Upper lobe of right lung (tissue), 1 donor: ENCODE measurements around the gene ABCC6. TPM values are rescaled to one million over a fixed set of nuclear protein-coding genes. Genes with fewer than 3 reads are reported as not detected.
"Not testable (repeated sequence)": the region's sequence is repeated elsewhere in the genome, so short reads cannot be mapped to it uniquely, and the experiment has no call there.

Experiments used
- ATAC-seq: fragments of 200-7000 bp; cut with Tn5 transposase; one replicate; pipeline ENCODE4 v1.9.1; 2020; ENCODE audit warnings: mild to moderate bottlenecking, moderate library complexity
- DNase-seq: peaks from one replicate; pipeline ENCODE4 v3.0.0-alpha.2; 2020
- H3K27ac ChIP-seq: fragments of 200-600 bp; one replicate; pipeline ENCODE4 v1.8.0; 2022
- H3K27me3 ChIP-seq: fragments of 200-600 bp; one replicate; pipeline ENCODE4 v1.8.0; 2022; ENCODE audit warnings: mild to moderate bottlenecking
- H3K36me3 ChIP-seq: fragments of 200-600 bp; one replicate; pipeline ENCODE4 v1.8.0; 2022
- H3K4me1 ChIP-seq: fragments of 200-600 bp; one replicate; pipeline ENCODE4 v1.8.0; 2022
- H3K4me3 ChIP-seq: fragments of 200-600 bp; one replicate; pipeline ENCODE4 v1.8.0; 2022; ENCODE audit warnings: mild to moderate bottlenecking
- H3K9me3 ChIP-seq: fragments of 200-600 bp; one replicate; pipeline ENCODE4 v1.8.0; 2022
- intact Hi-C: fragments of 100-400 bp; cut with DNase I; formaldehyde crosslinking; loops from one replicate; pipeline ENCODE4 v1.11.0; 2022
- total RNA-seq: library from RNA; stranded (reverse); fragmentation: NEBNext Ultra II Directional; extraction: Animal tissue kit (Norgen Biotek cat#: 25700); gene quantifications from one replicate; pipeline ENCODE4 v1.2.1, GENCODE V29; 2021
- TF ChIP-seq, protein P1 (sequence below): fragments of 200-600 bp; IDR thresholded peaks from one replicate; pipeline ENCODE4 v1.8.0; 2022; ENCODE audit warnings: antibody characterized with exemption
- donor health status: DM: no; HTN: yes; CAD: no; lungs with severe emphysema.

ABCC6 gene
- total RNA-seq, 1 donor from 2014 or later = 42.5 TPM

DNA sequence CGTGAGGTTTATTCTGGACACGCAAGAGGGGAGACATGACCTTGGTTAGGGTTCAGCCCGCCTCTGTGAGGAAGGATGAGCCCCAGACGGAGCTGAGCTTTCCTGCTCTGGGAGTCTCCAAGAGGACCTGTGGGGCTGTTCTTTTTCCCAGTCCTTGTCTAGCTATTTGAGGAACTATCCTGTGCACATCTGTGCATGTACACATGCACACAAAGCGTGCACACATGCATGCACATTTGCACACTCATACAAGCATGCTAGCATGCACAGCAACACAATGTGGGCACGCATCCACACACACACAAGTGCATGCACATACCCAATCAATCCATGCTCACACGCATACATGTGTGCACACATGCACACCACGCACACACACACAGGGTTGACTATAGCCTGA, 40.4 kb downstream of the ABCC6 start:
- intact Hi-C loops = no loop called here
- Histone ChIP-seq H3K27ac (no peak overlapping the region), H3K36me3 (peaks cover 11% of the 10 kb centered on the region), H3K4me3 (no peak overlapping the region), H3K9me3 (no peaks in the 10 kb centered on the region), H3K27me3 (no peaks in the 10 kb centered on the region), H3K4me1 (no peaks in the 10 kb centered on the region)
- TF ChIP-seq, protein P1, sequence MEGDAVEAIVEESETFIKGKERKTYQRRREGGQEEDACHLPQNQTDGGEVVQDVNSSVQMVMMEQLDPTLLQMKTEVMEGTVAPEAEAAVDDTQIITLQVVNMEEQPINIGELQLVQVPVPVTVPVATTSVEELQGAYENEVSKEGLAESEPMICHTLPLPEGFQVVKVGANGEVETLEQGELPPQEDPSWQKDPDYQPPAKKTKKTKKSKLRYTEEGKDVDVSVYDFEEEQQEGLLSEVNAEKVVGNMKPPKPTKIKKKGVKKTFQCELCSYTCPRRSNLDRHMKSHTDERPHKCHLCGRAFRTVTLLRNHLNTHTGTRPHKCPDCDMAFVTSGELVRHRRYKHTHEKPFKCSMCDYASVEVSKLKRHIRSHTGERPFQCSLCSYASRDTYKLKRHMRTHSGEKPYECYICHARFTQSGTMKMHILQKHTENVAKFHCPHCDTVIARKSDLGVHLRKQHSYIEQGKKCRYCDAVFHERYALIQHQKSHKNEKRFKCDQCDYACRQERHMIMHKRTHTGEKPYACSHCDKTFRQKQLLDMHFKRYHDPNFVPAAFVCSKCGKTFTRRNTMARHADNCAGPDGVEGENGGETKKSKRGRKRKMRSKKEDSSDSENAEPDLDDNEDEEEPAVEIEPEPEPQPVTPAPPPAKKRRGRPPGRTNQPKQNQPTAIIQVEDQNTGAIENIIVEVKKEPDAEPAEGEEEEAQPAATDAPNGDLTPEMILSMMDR = no peak
- no peak for ATAC-seq
- no peak for DNase-seq

DNA sequence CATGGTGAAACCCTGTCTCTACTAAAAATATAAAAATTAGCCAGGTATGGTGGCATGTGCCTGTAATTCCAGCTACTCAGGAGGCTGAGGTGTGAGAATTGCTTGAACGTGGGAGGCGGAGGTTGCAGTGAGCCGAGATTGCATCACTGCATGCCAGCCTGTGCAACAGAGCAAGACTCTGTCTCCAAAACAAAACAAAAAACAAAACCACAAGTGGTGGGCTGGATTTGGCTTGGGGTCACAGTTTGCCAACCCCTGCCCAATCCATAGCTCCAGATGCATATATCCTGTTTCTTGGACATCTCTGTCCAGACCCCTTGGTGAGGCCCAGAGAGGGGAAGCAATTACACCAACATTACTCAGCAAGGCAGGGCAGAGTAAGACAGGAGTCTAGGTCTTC, 41.5 kb downstream of the ABCC6 start:
- H3K9me3 ChIP-seq, ATAC-seq, H3K27ac ChIP-seq, H3K4me1 ChIP-seq, H3K4me3 ChIP-seq, intact Hi-C loops, DNase-seq, H3K27me3 ChIP-seq: not testable (repeated sequence)
- peaks cover 17% of the 10 kb centered on the region for H3K36me3 ChIP-seq

DNA sequence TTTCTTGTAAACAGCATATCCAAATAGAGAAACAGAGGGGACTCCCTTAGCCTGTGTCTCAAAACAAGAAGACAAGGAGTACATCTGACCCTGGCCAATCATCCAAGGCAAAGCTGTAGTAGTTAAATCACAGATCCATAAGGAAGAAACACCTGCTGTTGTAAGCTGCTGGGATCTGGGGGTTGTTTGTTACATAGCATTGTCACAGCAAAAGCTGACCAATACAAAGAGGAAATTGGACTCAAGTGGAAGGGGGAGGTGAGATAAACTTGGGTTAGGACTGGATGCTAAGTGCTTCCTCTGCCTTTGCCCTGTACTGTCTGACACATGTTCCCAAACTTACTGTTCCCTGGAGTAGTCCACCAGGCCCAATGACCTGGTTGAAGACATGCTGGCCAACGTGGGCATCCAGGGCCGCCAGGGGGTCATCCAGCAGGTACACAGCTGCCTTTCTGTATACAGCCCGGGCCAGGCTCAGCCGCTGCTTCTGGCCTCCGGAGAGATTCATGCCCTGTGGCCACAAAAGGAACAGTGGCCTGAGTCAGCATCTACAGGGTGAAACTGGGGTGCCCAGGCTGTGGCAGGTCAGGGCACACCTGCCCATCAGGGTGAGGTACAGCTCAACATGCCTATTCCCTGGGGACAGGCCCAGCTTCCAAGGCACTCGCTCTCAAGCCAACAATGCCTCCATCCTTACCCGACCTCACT, 44.7 kb downstream of the ABCC6 start:
- intact Hi-C loops = no loop called here
- TF ChIP-seq, protein P1 = no peak
- H3K4me1 ChIP-seq = no peaks in the 10 kb centered on the region

DNA sequence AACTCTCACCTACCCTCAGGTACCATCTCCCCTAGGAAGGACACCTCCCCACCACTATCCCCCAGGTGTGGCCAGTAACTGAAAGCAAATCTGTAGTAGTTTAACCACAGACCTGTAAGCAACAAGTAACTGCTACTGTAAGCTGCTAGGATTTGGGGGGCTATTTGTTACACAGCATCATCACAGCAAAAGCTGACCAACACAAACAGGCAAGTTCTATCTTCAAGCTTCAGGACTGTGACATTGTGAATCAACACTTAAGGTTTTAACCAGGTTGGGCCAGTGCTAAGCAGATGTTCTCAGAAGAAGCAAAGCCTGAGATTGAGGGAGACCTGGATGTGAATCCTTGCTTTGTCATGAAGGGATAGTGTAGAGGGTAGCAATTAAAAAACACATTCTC, 47.0 kb downstream of the ABCC6 start:
- TF ChIP-seq, protein P1 = no peak
- intact Hi-C loops = no loop called here
- ATAC-seq (no peak), DNase-seq (no peak)
- Histone ChIP-seq H3K9me3 (no peaks in the 10 kb centered on the region), H3K4me1 (no peaks in the 10 kb centered on the region), H3K27ac (no peak overlapping the region), H3K36me3 (peaks cover 20% of the 10 kb centered on the region), H3K27me3 (no peaks in the 10 kb centered on the region), H3K4me3 (no peak overlapping the region)

More for the DNA sequence above, 44.7 kb downstream of the ABCC6 start:
- Histone ChIP-seq H3K36me3 (peaks cover 28% of the 10 kb centered on the region), H3K9me3 (no peaks in the 10 kb centered on the region), H3K27ac (no peak overlapping the region), H3K27me3 (no peaks in the 10 kb centered on the region), H3K4me3 (no peak overlapping the region)
- ATAC-seq (no peak), DNase-seq (no peak)

DNA sequence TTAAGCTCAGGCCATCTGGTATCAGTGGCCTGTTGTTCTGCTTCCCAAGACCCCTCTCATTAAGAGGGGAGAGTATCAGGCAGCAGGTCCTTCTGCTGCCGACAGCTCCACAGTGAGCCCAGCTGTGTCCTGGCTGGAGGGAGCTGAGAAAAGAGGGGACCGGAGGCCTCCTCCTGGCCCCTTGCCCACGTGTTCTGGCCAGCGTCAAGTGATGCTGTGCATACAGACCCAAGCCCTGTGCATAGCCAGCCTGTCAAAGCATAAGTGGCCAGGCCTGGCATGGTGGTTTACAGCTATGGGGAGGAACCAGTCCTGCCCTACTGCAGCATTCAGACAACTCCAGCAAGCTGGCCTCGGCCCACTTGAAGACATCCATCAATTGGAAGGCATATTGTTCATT, 48.0 kb downstream of the ABCC6 start:
- no peaks in the 10 kb centered on the region for H3K4me1 ChIP-seq
- intact Hi-C loops = no loop called here
- TF ChIP-seq, protein P1 = no peak
- no peak overlapping the region for H3K4me3 ChIP-seq
- DNase-seq = no peak
- H3K27me3 ChIP-seq = no peaks in the 10 kb centered on the region
- no peaks in the 10 kb centered on the region for H3K9me3 ChIP-seq
- ATAC-seq = no peak
- H3K27ac ChIP-seq = no peak overlapping the region
- peaks cover 29% of the 10 kb centered on the region for H3K36me3 ChIP-seq

DNA sequence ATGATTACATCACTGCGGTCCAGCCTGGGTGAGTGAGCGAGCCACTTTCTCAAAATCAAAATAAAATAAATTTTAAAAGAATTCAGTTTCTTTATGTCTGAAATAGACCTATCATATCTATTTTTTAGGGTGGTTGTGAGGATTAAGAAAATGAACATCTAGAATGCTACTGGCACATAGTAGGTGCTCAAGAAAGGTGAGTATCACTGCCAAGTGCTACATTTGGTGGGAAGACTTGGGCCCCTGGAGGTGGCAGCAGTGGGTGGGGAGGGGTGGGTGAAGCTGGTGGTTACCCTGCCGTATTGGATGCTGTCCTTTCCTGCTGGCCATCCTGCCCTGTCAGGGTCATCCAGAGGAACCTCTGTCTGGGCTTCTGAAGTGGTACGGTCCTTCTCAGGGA, 50.3 kb downstream of the ABCC6 start:
- Histone ChIP-seq H3K36me3 (peaks cover 45% of the 10 kb centered on the region), H3K27ac (no peak overlapping the region), H3K4me1 (no peaks in the 10 kb centered on the region), H3K27me3 (no peaks in the 10 kb centered on the region), H3K4me3 (no peak overlapping the region), H3K9me3 (no peaks in the 10 kb centered on the region)
- intact Hi-C loops = no loop called here
- TF ChIP-seq, protein P1 = no peak
- DNase-seq (no peak), ATAC-seq (no peak)
